ENCODE measurements around the gene PGLYRP3.

PGLYRP3 gene

GRCh38 chr1:153253693-153254092 lies 59.1 kb downstream of the PGLYRP3 start:
- TF ChIP-seq POLR2AphosphoS5 (IDR thresholded peaks at IDR 0.05; ENCODE audit: low read depth) (no peak), CTCF (IDR thresholded peaks at IDR 0.05; ENCODE audit: insufficient read depth, low read length) (no peak), REST (IDR thresholded peaks at IDR 0.05; ENCODE audit: insufficient replicate concordance, low read depth) (no peak), GABPA (IDR thresholded peaks at IDR 0.05; ENCODE audit: low read depth) (no peak), SPI1 (IDR thresholded peaks at IDR 0.05; ENCODE audit: borderline replicate concordance, low read depth) (no peak)
- no peak for DNase-seq (ENCODE audit: low read depth in 1 of 2, low spot score in 1 of 2)
- H3K27me3 ChIP-seq (ENCODE audit: insufficient read depth, poor library complexity, severe bottlenecking), result peaks cover 9% of the 10 kb centered on the region
- no peak overlapping the region for H3K27ac ChIP-seq (replicated peaks)
- no peak overlapping the region for H3K4me3 ChIP-seq (replicated peaks; ENCODE audit: insufficient read depth, low read length)

- Histone ChIP-seq H3K4me3 (replicated peaks; ENCODE audit: insufficient read depth, low read length) (no peak overlapping the region), H3K27ac (replicated peaks) (no peak overlapping the region), H3K27me3 (ENCODE audit: insufficient read depth, poor library complexity, severe bottlenecking) (peaks cover 9% of the 10 kb centered on the region)
- no peak for TF ChIP-seq SPI1 (IDR thresholded peaks at IDR 0.05; ENCODE audit: borderline replicate concordance, low read depth)
- TF ChIP-seq REST (IDR thresholded peaks at IDR 0.05; ENCODE audit: insufficient replicate concordance, low read depth), result no peak
- no peak for TF ChIP-seq POLR2AphosphoS5 (IDR thresholded peaks at IDR 0.05; ENCODE audit: low read depth)
- TF ChIP-seq GABPA (IDR thresholded peaks at IDR 0.05; ENCODE audit: low read depth), result no peak
- no peak for TF ChIP-seq CTCF (IDR thresholded peaks at IDR 0.05; ENCODE audit: insufficient read depth, low read length)
- no peak for DNase-seq (ENCODE audit: low read depth in 1 of 2, low spot score in 1 of 2)
These were observed 59.7 kb downstream of the PGLYRP3 start for GRCh38 chr1:153253076-153253475.

- H3K27ac ChIP-seq (replicated peaks), result no peak overlapping the region
- TF ChIP-seq POLR2AphosphoS5 (IDR thresholded peaks at IDR 0.05; ENCODE audit: low read depth) (no peak), CTCF (IDR thresholded peaks at IDR 0.05; ENCODE audit: insufficient read depth, low read length) (no peak), REST (IDR thresholded peaks at IDR 0.05; ENCODE audit: insufficient replicate concordance, low read depth) (no peak), GABPA (IDR thresholded peaks at IDR 0.05; ENCODE audit: low read depth) (no peak), SPI1 (IDR thresholded peaks at IDR 0.05; ENCODE audit: borderline replicate concordance, low read depth) (no peak)
- peaks cover 9% of the 10 kb centered on the region for H3K27me3 ChIP-seq (ENCODE audit: insufficient read depth, poor library complexity, severe bottlenecking)
- H3K4me3 ChIP-seq (replicated peaks; ENCODE audit: insufficient read depth, low read length), result no peak overlapping the region
- DNase-seq (ENCODE audit: low read depth in 1 of 2, low spot score in 1 of 2), result no peak
These were observed 60.8 kb downstream of the PGLYRP3 start for GRCh38 chr1:153251988-153252387.

Measured in HL-60 (cell line).